CD14-positive monocyte (primary cell): ENCODE measurements around the gene TINAGL1. TPM values are rescaled to one million over a fixed set of nuclear protein-coding genes. Genes with fewer than 3 reads are reported as not detected.

Source experiments
- DNase-seq, 3 donors: peaks; one replicate each; pipeline ENCODE4 v3.0.0-alpha.2; 2011 to 2022
- H2AFZ ChIP-seq: 2 replicates; pipeline ENCODE4 v1.6.0; 2012; ENCODE audit warnings: mild to moderate bottlenecking, low read depth, low read length, inconsistent platforms; ENCODE audit not compliant: insufficient read depth, poor library complexity, severe bottlenecking
- H3K27ac ChIP-seq, 2 donors: 1 replicate in 1 of 2; 2 replicates in 1 of 2; pipeline ENCODE4 v1.5.1; 2012 to 2013; ENCODE audit warnings: low read length in 2 of 2, control low read depth in 1 of 2, inconsistent platforms in 1 of 2, low read depth in 1 of 2, mild to moderate bottlenecking in 1 of 2
- H3K27me3 ChIP-seq, 2 donors: one replicate each; pipeline versions ENCODE4 v1.6.0 to v1.6.1; 2011 to 2013; ENCODE audit warnings: low read length in 2 of 2; ENCODE audit not compliant: control insufficient read depth in 2 of 2, insufficient read depth in 2 of 2
- H3K36me3 ChIP-seq, 2 donors: replicated peaks in 1 of 2; 1 replicate in 1 of 2; 2 replicates in 1 of 2; pipeline versions ENCODE4 v1.5.1 to v1.6.1; 2012 to 2013; ENCODE audit warnings: low read length in 2 of 2, control low read depth in 1 of 2, inconsistent platforms in 1 of 2, mild to moderate bottlenecking in 1 of 2; ENCODE audit not compliant: insufficient read depth in 2 of 2, control insufficient read depth in 1 of 2
- H3K4me1 ChIP-seq, 2 donors: 1 replicate in 1 of 2; 2 replicates in 1 of 2; pipeline versions ENCODE4 v1.5.1 to v1.6.1; 2012 to 2013; ENCODE audit warnings: low read length in 2 of 2, control low read depth in 1 of 2, inconsistent platforms in 1 of 2, mild to moderate bottlenecking in 1 of 2, moderate library complexity in 1 of 2; ENCODE audit not compliant: insufficient read depth in 2 of 2, control insufficient read depth in 1 of 2
- H3K4me2 ChIP-seq: replicated peaks from 2 replicates; pipeline ENCODE3; 2012; ENCODE audit warnings: low read length, moderate library complexity, mild to moderate bottlenecking; ENCODE audit not compliant: poor library complexity, severe bottlenecking; ENCODE audit errors: extremely low read depth
- H3K4me3 ChIP-seq, 3 experiments: fragments of 200-600 bp in 1 of 3; sonication (generic) in 1 of 3; replicated peaks in 1 of 3; 1 replicate in 2 of 3; 2 replicates in 1 of 3; pipeline ENCODE4 v1.5.1; 2011 to 2013; ENCODE audit warnings: low read length in 3 of 3, mild to moderate bottlenecking in 3 of 3, control low read depth in 2 of 3, low read depth in 2 of 3, inconsistent platforms in 1 of 3, moderate library complexity in 1 of 3
- H3K79me2 ChIP-seq: 2 replicates; pipeline ENCODE4 v1.6.0; 2012; ENCODE audit warnings: mild to moderate bottlenecking, control low read depth, inconsistent platforms, low read length, moderate library complexity; ENCODE audit not compliant: insufficient read depth
- H3K9ac ChIP-seq: 2 replicates; pipeline ENCODE4 v1.6.0; 2017; ENCODE audit warnings: low read length, mild to moderate bottlenecking; ENCODE audit not compliant: insufficient read depth, poor library complexity, severe bottlenecking
- H3K9me3 ChIP-seq, 2 donors: replicated peaks in 1 of 2; 1 replicate in 1 of 2; 2 replicates in 1 of 2; pipeline versions ENCODE4 v1.5.1 to v1.6.1; 2012 to 2013; ENCODE audit warnings: low read length in 2 of 2, control low read depth in 1 of 2; ENCODE audit not compliant: control insufficient read depth in 1 of 2, insufficient read depth in 1 of 2
- H4K20me1 ChIP-seq: 2 replicates; pipeline ENCODE4 v1.6.0; 2012; ENCODE audit warnings: mild to moderate bottlenecking, low read length, control low read depth, moderate library complexity; ENCODE audit not compliant: insufficient read depth
- H3K27ac Mint-ChIP-seq, 7 donors: one replicate each; pipeline ENCODE4 v1.8.0; 2020; ENCODE audit warnings: mild to moderate bottlenecking in 7 of 7, mixed read lengths in 7 of 7, moderate library complexity in 6 of 7, inconsistent platforms in 2 of 7
- H3K27me3 Mint-ChIP-seq, 3 donors: one replicate each; pipeline ENCODE4 v1.8.0; 2021 to 2022; ENCODE audit warnings: low read depth in 3 of 3, mild to moderate bottlenecking in 3 of 3, mixed read lengths in 3 of 3, moderate library complexity in 3 of 3, inconsistent platforms in 1 of 3
- H3K36me3 Mint-ChIP-seq, 2 donors: one replicate each; pipeline ENCODE4 v1.8.0; 2020; ENCODE audit warnings: mixed read lengths in 2 of 2, inconsistent platforms in 1 of 2, mild to moderate bottlenecking in 1 of 2
- H3K4me1 Mint-ChIP-seq: one replicate; pipeline ENCODE4 v1.8.0; 2020; ENCODE audit warnings: mild to moderate bottlenecking, mixed read lengths
- H3K4me3 Mint-ChIP-seq, 2 donors: one replicate each; pipeline ENCODE4 v1.8.0; 2020; ENCODE audit warnings: mild to moderate bottlenecking in 2 of 2, mixed read lengths in 2 of 2, moderate library complexity in 1 of 2
- H3K9me3 Mint-ChIP-seq, 7 donors: one replicate each; pipeline ENCODE4 v1.8.0; 2020 to 2022; ENCODE audit warnings: mixed read lengths in 7 of 7, mild to moderate bottlenecking in 6 of 7, moderate library complexity in 6 of 7, inconsistent platforms in 2 of 7
- CTCF ChIP-seq: fragments of 200-600 bp; IDR thresholded peaks from one replicate; pipeline ENCODE4 v1.8.0; 2022; ENCODE audit warnings: antibody characterized with exemption, mild to moderate bottlenecking
- WGBS: methylation state at CpG from one replicate; pipeline ENCODE4 v1.1.5; 2013; ENCODE audit warnings: missing lambda C conversion rate; ENCODE audit not compliant: insufficient coverage; 5-methylcytosine and 5-hydroxymethylcytosine counted together
- intact Hi-C, 2 donors: fragments of 100-400 bp; cut with micrococcal nuclease; formaldehyde crosslinking; loops; one replicate each; pipeline versions ENCODE4 v1.15.0 to v1.15.1; 2023
- polyA plus RNA-seq, 3 donors: library from polyadenylated mRNA; depleted of rRNA in 1 of 3; unstranded in 2 of 3; stranded (reverse) in 1 of 3; fragments of 300-500 nt in 2 of 3; fragments of >200 nt in 1 of 3; fragmentation: Illumina TruSeq in 2 of 3; gene quantifications; 1 replicate in 2 of 3; 2 replicates in 1 of 3; pipeline ENCODE4 v1.2.3, GENCODE V29; 2012 to 2021

The TINAGL1 gene
- polyA plus RNA-seq, 3 donors, result 0.07 TPM; not detected in 2

- no peak overlapping the region for H3K27ac Mint-ChIP-seq
- Histone ChIP-seq H3K36me3 (peaks cover 61 to 77% of the 10 kb centered on the region in 2 donors), H3K79me2 (no peaks in the 10 kb centered on the region), H3K4me1 (peaks cover 2 to 7% of the 10 kb centered on the region in 2 donors), H4K20me1 (no peaks in the 10 kb centered on the region), H3K27me3 (no peaks in the 10 kb centered on the region), H3K4me2 (no peak overlapping the region), H3K27ac (no peak overlapping the region), H3K9ac (no peak overlapping the region), H3K4me3 (no peak overlapping the region), H3K9me3 (no peaks in the 10 kb centered on the region), H2AFZ (no peak overlapping the region)
- no peak overlapping the region for H3K4me3 Mint-ChIP-seq
- TF ChIP-seq CTCF, result no peak
- peaks cover 0 to 2% (median 0%) of the 10 kb centered on the region in 7 donors for H3K9me3 Mint-ChIP-seq
- peaks cover 79% of the 10 kb centered on the region in 2 donors for H3K36me3 Mint-ChIP-seq
- peaks cover 0 to 2% (median 0%) of the 10 kb centered on the region in 3 donors for H3K27me3 Mint-ChIP-seq
- WGBS, result 100% methylated on average over 5 of the region's 6 CpGs
- peaks cover 12% of the 10 kb centered on the region for H3K4me1 Mint-ChIP-seq
- intact Hi-C loops, result no loop called here
- DNase-seq, result no peak
Measured at GRCh38 chr1:31628931-31629556, 52.7 kb downstream of the TINAGL1 start.

GRCh38 chr1:31632649-31633048, 56.3 kb downstream of the TINAGL1 start:
- intact Hi-C loops, result loop anchor here in 1 of 2 donors (5.0 kb wide), 1 partner anchor 65 kb away; no protein-coding TSS in a partner anchor

More at GRCh38 chr1:31632649-31633048, 56.3 kb downstream of the TINAGL1 start:
- no peaks in the 10 kb centered on the region for H3K4me1 ChIP-seq
- no peak overlapping the region for H2AFZ ChIP-seq
- H3K4me2 ChIP-seq, result no peak overlapping the region
- Mint-ChIP-seq H3K4me1 (peaks cover under 1% of the 10 kb centered on the region), H3K36me3 (peaks cover 74 to 87% of the 10 kb centered on the region in 2 donors), H3K9me3 (no peaks in the 10 kb centered on the region), H3K27me3 (peaks cover 0 to 2% (median 0%) of the 10 kb centered on the region in 3 donors), H3K27ac (peak overlapping the region in 2 of 7 donors; percentile 26 to 58), H3K4me3 (no peak overlapping the region)
- no peak for TF ChIP-seq CTCF
- no peak for DNase-seq
- H3K27ac ChIP-seq, result no peak overlapping the region
- H3K4me3 ChIP-seq, result no peak overlapping the region
- WGBS, result 100% methylated on average over 2 of the region's 3 CpGs
- H3K79me2 ChIP-seq, result peaks cover 30% of the 10 kb centered on the region
- H3K36me3 ChIP-seq, result peaks cover 68 to 80% of the 10 kb centered on the region in 2 donors
- peaks cover 27% of the 10 kb centered on the region for H4K20me1 ChIP-seq
- no peak overlapping the region for H3K9ac ChIP-seq
- H3K27me3 ChIP-seq, result no peaks in the 10 kb centered on the region
- H3K9me3 ChIP-seq, result no peaks in the 10 kb centered on the region
